Left lobe of liver (tissue), 2 donors: Measurements from ENCODE around the gene MAP3K10. TPM values are rescaled to one million over a fixed set of nuclear protein-coding genes. Genes with fewer than 3 reads are reported as not detected.
"Not testable (repeated sequence)": the region's sequence is repeated elsewhere in the genome, so short reads cannot be mapped to it uniquely, and the experiment has no call there.

Source experiments
- ATAC-seq: fragments of 200-7000 bp; cut with Tn5 transposase; one replicate; pipeline ENCODE4 v1.9.1; 2020; ENCODE audit warnings: mild to moderate bottlenecking, moderate library complexity
- DNase-seq: peaks from one replicate; pipeline ENCODE4 v3.0.0-alpha.2; 2020; ENCODE audit warnings: low spot score
- total RNA-seq: library from RNA; stranded (reverse); gene quantifications from one replicate; pipeline ENCODE4 v1.2.1, GENCODE V29; 2021
- donor health status: DM: no; HTN: no; CAD: no; lungs with moderate emphysema.
- donor health status: DM: no; HTN: yes; CAD: no.

Gene MAP3K10
- total RNA-seq, 1 donor from 2014 or later: 7.7 TPM

- ATAC-seq, DNase-seq: not testable (repeated sequence)
Observed at GRCh38 chr19:40171293-40171692, 19.9 kb upstream of the MAP3K10 start.

- ATAC-seq (no peak), DNase-seq (no peak)
Observed at GRCh38 chr19:40174092-40174491, 17.1 kb upstream of the MAP3K10 start.

- ATAC-seq (no peak), DNase-seq (no peak)
Observed at GRCh38 chr19:40175820-40176219, 15.4 kb upstream of the MAP3K10 start.

GRCh38 chr19:40177286-40178070 is 13.7 kb upstream of the MAP3K10 start:
- no peak for ATAC-seq
- DNase-seq: no peak

- no peak for ATAC-seq
- DNase-seq: no peak
Observed at GRCh38 chr19:40178756-40179155, 12.5 kb upstream of the MAP3K10 start.

GRCh38 chr19:40184273-40184672 is 7.0 kb upstream of the MAP3K10 start:
- no peak for ATAC-seq
- no peak for DNase-seq

- DNase-seq (no peak), ATAC-seq (peak; percentile 2)
Observed at GRCh38 chr19:40191836-40192646, 815 bp downstream of the MAP3K10 start.

GRCh38 chr19:40192758-40193586 is 1.7 kb downstream of the MAP3K10 start:
- ATAC-seq (no peak), DNase-seq (no peak)

- ATAC-seq (no peak), DNase-seq (no peak)
Observed at GRCh38 chr19:40193587-40193849, 2.3 kb downstream of the MAP3K10 start.

- ATAC-seq (no peak), DNase-seq (no peak)
Observed at GRCh38 chr19:40198272-40198990, 7.2 kb downstream of the MAP3K10 start.

GRCh38 chr19:40200341-40201099 is 9.3 kb downstream of the MAP3K10 start:
- ATAC-seq (no peak), DNase-seq (no peak)

GRCh38 chr19:40204381-40204780 is 13.2 kb downstream of the MAP3K10 start:
- ATAC-seq (no peak), DNase-seq (no peak)

GRCh38 chr19:40205760-40206159 is 14.5 kb downstream of the MAP3K10 start:
- ATAC-seq (no peak), DNase-seq (no peak)

- no peak for ATAC-seq
- no peak for DNase-seq
Observed at GRCh38 chr19:40208602-40209001, 17.4 kb downstream of the MAP3K10 start.

GRCh38 chr19:40210889-40211288 is 19.7 kb downstream of the MAP3K10 start:
- ATAC-seq (no peak), DNase-seq (no peak)

- ATAC-seq: no peak
Observed at GRCh38 chr19:40213251-40213829, 22.1 kb downstream of the MAP3K10 start.

GRCh38 chr19:40213882-40214570 is 22.8 kb downstream of the MAP3K10 start:
- ATAC-seq (no peak), DNase-seq (no peak)

More at GRCh38 chr19:40213251-40213829, 22.1 kb downstream of the MAP3K10 start:
- DNase-seq: no peak

GRCh38 chr19:40214936-40215335 is 23.7 kb downstream of the MAP3K10 start:
- no peak for DNase-seq

More at GRCh38 chr19:40214936-40215335, 23.7 kb downstream of the MAP3K10 start:
- no peak for ATAC-seq
